K562 (cell line): Measurements from ENCODE around the gene OR10G8. TPM values are rescaled to one million over a fixed set of nuclear protein-coding genes. Genes with fewer than 3 reads are reported as not detected.
A peak's percentile ranks its signal among the peaks of the same experiment; 100 is the strongest.

Source experiments
- ARID1B ChIP-seq: fragments of 450-650 bp; IDR thresholded peaks from 2 replicates; pipeline ENCODE4 v1.6.1; 2016; ENCODE audit warnings: antibody characterized with exemption, mild to moderate bottlenecking, inconsistent platforms
- CBFA2T2 ChIP-seq: fragments of 450-650 bp; conservative IDR thresholded peaks from 2 replicates; pipeline ENCODE4 v1.6.1; 2017; ENCODE audit warnings: mild to moderate bottlenecking
- CCNT2 ChIP-seq: IDR thresholded peaks from 2 replicates; pipeline ENCODE4 v1.6.1; 2011; ENCODE audit warnings: borderline replicate concordance, low read depth, mild to moderate bottlenecking, moderate library complexity, mixed read lengths, low read length; ENCODE audit not compliant: insufficient read length; ENCODE audit errors: extremely low read depth
- ETV5 ChIP-seq: sonication (generic); formaldehyde crosslinking; IDR thresholded peaks from 2 replicates; pipeline ENCODE4 v1.4.0; 2020; ENCODE audit warnings: low read depth, mild to moderate bottlenecking, missing genetic modification reagents
- FOSL1 ChIP-seq: fragments of 200-800 bp; sonication (Bioruptor generic); conservative IDR thresholded peaks from 2 replicates; pipeline ENCODE4 v1.6.1; 2016; ENCODE audit warnings: missing genetic modification characterization, missing compliant biosample characterization
- FOXJ2 ChIP-seq: fragments of 200-800 bp; sonication (Bioruptor generic); IDR thresholded peaks from 2 replicates; pipeline ENCODE4 v1.6.1; 2016; ENCODE audit warnings: missing genetic modification characterization, missing compliant biosample characterization
- HNRNPLL ChIP-seq: fragments of 200-400 bp; formaldehyde crosslinking; IDR thresholded peaks from 2 replicates; pipeline ENCODE4 v1.6.1; 2017; ENCODE audit warnings: low read length, low read depth, mild to moderate bottlenecking; ENCODE audit not compliant: poor library complexity, severe bottlenecking
- ILK ChIP-seq: fragments of 450-650 bp; IDR thresholded peaks from 2 replicates; pipeline ENCODE4 v1.6.1; 2016; ENCODE audit warnings: missing genetic modification characterization, low read depth, mild to moderate bottlenecking, missing compliant biosample characterization, moderate library complexity, borderline replicate concordance
- JUN ChIP-seq, 2 experiments: sonication (generic) in 1 of 2; formaldehyde crosslinking in 1 of 2; IDR thresholded peaks; 2 replicates each; pipeline versions ENCODE4 v1.6.1 to v1.8.0; 2012 to 2022; ENCODE audit warnings: borderline replicate concordance in 2 of 2, mild to moderate bottlenecking in 2 of 2, improper control_type of control experiment in 1 of 2, low read depth in 1 of 2, low read length in 1 of 2, missing genetic modification reagents in 1 of 2
- KLF16 ChIP-seq: IDR thresholded peaks from 2 replicates; pipeline ENCODE4 v1.6.1; 2016; ENCODE audit warnings: antibody characterized with exemption
- LARP7 ChIP-seq: fragments of 450-650 bp; IDR thresholded peaks from 2 replicates; pipeline ENCODE4 v1.6.1; 2016
- MAFG ChIP-seq: fragments of 450-650 bp; conservative IDR thresholded peaks from 2 replicates; pipeline ENCODE4 v1.6.1; 2016; ENCODE audit warnings: missing genetic modification characterization, missing compliant biosample characterization
- MCM7 ChIP-seq, 2 experiments: fragments of 450-650 bp; IDR thresholded peaks; 2 replicates each; pipeline ENCODE4 v1.6.1; 2016 to 2018
- MEIS2 ChIP-seq: fragments of 450-650 bp; IDR thresholded peaks from 2 replicates; pipeline ENCODE4 v1.6.1; 2014; ENCODE audit warnings: mild to moderate bottlenecking; ENCODE audit not compliant: partially characterized antibody
- MTF1 ChIP-seq: fragments of 250-450 bp; sonication (Bioruptor Pico); IDR thresholded peaks from 2 replicates; pipeline ENCODE4 v1.9.0; 2021; ENCODE audit warnings: moderate library complexity, mild to moderate bottlenecking, inconsistent platforms, borderline replicate concordance
- NFYB ChIP-seq: IDR thresholded peaks from 2 replicates; pipeline ENCODE4 v1.6.1; 2011; ENCODE audit warnings: mild to moderate bottlenecking, moderate library complexity; ENCODE audit not compliant: insufficient read length; ENCODE audit errors: extremely low read depth
- POLR3A ChIP-seq: IDR thresholded peaks from 2 replicates; pipeline ENCODE4 v1.6.1; 2011; ENCODE audit warnings: borderline replicate concordance, mild to moderate bottlenecking, moderate library complexity; ENCODE audit not compliant: insufficient read length, insufficient read depth; ENCODE audit errors: extremely low read depth
- PYGO2 ChIP-seq: fragments of 450-650 bp; IDR thresholded peaks from 2 replicates; pipeline ENCODE4 v1.6.1; 2016; ENCODE audit warnings: mild to moderate bottlenecking, missing genetic modification characterization, moderate library complexity, missing compliant biosample characterization
- RFX1 ChIP-seq: fragments of 450-650 bp; IDR thresholded peaks from 2 replicates; pipeline ENCODE4 v1.6.1; 2016; ENCODE audit warnings: mild to moderate bottlenecking, moderate library complexity
- SAFB2 ChIP-seq: fragments of 200-400 bp; formaldehyde crosslinking; IDR thresholded peaks from 2 replicates; pipeline ENCODE4 v1.6.1; 2018; ENCODE audit warnings: borderline replicate concordance, low read length, low read depth, moderate library complexity; ENCODE audit not compliant: severe bottlenecking
- SIN3B ChIP-seq: fragments of 450-650 bp; IDR thresholded peaks from 2 replicates; pipeline ENCODE4 v1.6.1; 2017; ENCODE audit warnings: low read depth, mild to moderate bottlenecking, moderate library complexity
- SOX6 ChIP-seq: fragments of 450-650 bp; IDR thresholded peaks from 2 replicates; pipeline ENCODE4 v1.6.1; 2014; ENCODE audit warnings: mild to moderate bottlenecking
- SRSF3 ChIP-seq: fragments of 200-400 bp; formaldehyde crosslinking; IDR thresholded peaks from 2 replicates; pipeline ENCODE4 v1.6.1; 2016; ENCODE audit warnings: mild to moderate bottlenecking, low read length, moderate library complexity; ENCODE audit not compliant: insufficient read depth
- ZNF41 ChIP-seq: fragments of 250-450 bp; sonication (Bioruptor Pico); conservative IDR thresholded peaks from 2 replicates; pipeline ENCODE4 v1.4.0; 2020; ENCODE audit warnings: mild to moderate bottlenecking
- ZNF431 ChIP-seq: sonication (generic); formaldehyde crosslinking; IDR thresholded peaks from 2 replicates; pipeline ENCODE4 v1.8.0; 2022; ENCODE audit warnings: mild to moderate bottlenecking, missing genetic modification reagents
- polyA plus RNA-seq, 8 experiments: library from polyadenylated mRNA; depleted of rRNA in 4 of 8; stranded (reverse) in 5 of 8; unstranded in 3 of 8; fragments of >200 nt; fragmentation: Nextera tagmentation in 2 of 8; fragmentation: Illumina TruSeq in 1 of 8; extraction: Ambion mirVana in 2 of 8; extraction: Trizol in 1 of 8; gene quantifications; 2 replicates each; pipeline versions ENCODE4 v1.2.1 to v1.2.3, GENCODE V29; 2011 to 2014; ENCODE audit warnings: inconsistent platforms in 1 of 8, missing spikeins in 1 of 8
- total RNA-seq, 7 experiments: library from RNA; depleted of rRNA in 6 of 7; stranded (reverse); fragments of >200 nt in 6 of 7; fragmentation: Illumina TruSeq in 2 of 7; extraction: Trizol in 2 of 7; gene quantifications; 2 replicates each; pipeline versions ENCODE4 v1.2.1 to v1.2.3, GENCODE V29; 2011 to 2021; ENCODE audit warnings: low replicate concordance in 1 of 7
- TF ChIP-seq, protein P1 (sequence below): sonication (generic); formaldehyde crosslinking; IDR thresholded peaks from 2 replicates; pipeline ENCODE4 v1.8.0; 2022; ENCODE audit warnings: mild to moderate bottlenecking, missing genetic modification reagents, borderline replicate concordance
- TF ChIP-seq, protein P2 (sequence below), 2 experiments: fragments of 450-650 bp in 1 of 2; sonication (generic) in 1 of 2; formaldehyde crosslinking in 1 of 2; IDR thresholded peaks in 1 of 2; conservative IDR thresholded peaks in 1 of 2; 2 replicates each; pipeline versions ENCODE4 v1.6.1 to v1.8.1; 2016 to 2023; ENCODE audit warnings: mild to moderate bottlenecking in 2 of 2, moderate library complexity in 2 of 2, inconsistent platforms in 1 of 2, missing genetic modification reagents in 1 of 2

OR10G8 gene
- total and polyA plus RNA-seq, 9 of the 15 experiments (the other 6 are each of a cell fraction or from before 2014, with no cell fraction given), result not detected

DNA sequence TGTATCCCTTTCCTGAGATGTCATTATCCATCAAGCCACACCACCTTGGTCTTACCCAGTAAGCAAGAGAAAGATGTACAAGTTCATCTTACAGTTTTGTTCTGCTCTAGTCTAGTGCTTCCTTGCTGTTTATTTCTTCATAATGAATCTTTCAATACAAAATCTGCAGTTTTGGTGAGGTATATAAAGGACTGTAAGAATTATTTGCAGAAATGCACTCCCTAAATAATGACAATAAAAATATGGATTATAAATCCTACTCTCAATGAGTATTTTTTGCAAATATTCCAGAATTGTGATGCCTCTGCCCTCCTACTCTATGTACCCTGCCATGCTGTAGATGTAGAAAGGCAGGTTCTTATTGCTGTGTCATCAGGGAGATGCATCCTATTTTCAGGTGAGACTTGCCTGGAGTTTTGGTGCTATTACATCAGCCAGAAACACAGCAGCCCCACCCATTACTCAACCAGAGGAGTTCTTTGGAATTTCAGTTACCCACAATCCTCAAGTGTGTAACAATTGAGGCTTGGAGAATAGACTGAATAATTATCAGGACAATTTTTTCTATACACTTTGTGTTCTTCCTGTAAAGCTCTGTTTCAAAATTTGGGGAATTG lies 48.8 kb upstream of the OR10G8 start, which contains the start of gene OR10S1 (continued):
- TF ChIP-seq PYGO2 (no peak), CBFA2T2 (no peak), SRSF3 (no peak), KLF16 (no peak), SIN3B (no peak), ARID1B (no peak), SAFB2 (no peak), MAFG (tag) (no peak), FOSL1 (tag) (no peak), MCM7 (IDR thresholded peaks at IDR 0.05) (no peak), LARP7 (no peak), HNRNPLL (no peak), MTF1 (no peak), ZNF431 (CRISPR knock-in tag) (no peak), JUN (IDR thresholded peaks at IDR 0.05; ENCODE audit: borderline replicate concordance, low read depth, low read length) (no peak), JUN (CRISPR knock-in tag; IDR thresholded peaks at IDR 0.05; ENCODE audit: borderline replicate concordance) (no peak), POLR3A (no peak), ILK (tag) (no peak), FOXJ2 (tag) (no peak), CCNT2 (no peak), ZNF41 (CRISPR knock-in tag) (no peak), NFYB (no peak), RFX1 (no peak), MEIS2 (no peak), ETV5 (CRISPR knock-in tag) (no peak), SOX6 (0 out of 2 replicates have a peak, but pooled peaks have one; percentile 28)
- TF ChIP-seq, protein P1, sequence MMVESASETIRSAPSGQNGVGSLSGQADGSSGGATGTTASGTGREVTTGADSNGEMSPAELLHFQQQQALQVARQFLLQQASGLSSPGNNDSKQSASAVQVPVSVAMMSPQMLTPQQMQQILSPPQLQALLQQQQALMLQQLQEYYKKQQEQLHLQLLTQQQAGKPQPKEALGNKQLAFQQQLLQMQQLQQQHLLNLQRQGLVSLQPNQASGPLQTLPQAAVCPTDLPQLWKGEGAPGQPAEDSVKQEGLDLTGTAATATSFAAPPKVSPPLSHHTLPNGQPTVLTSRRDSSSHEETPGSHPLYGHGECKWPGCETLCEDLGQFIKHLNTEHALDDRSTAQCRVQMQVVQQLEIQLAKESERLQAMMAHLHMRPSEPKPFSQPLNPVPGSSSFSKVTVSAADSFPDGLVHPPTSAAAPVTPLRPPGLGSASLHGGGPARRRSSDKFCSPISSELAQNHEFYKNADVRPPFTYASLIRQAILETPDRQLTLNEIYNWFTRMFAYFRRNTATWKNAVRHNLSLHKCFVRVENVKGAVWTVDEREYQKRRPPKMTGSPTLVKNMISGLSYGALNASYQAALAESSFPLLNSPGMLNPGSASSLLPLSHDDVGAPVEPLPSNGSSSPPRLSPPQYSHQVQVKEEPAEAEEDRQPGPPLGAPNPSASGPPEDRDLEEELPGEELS (CRISPR knock-in tag), result no peak
- TF ChIP-seq, protein P2, sequence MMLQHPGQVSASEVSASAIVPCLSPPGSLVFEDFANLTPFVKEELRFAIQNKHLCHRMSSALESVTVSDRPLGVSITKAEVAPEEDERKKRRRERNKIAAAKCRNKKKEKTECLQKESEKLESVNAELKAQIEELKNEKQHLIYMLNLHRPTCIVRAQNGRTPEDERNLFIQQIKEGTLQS (IDR thresholded peaks at IDR 0.05), result peak; percentile 38; the same call in 1 of the 2 replicates
- TF ChIP-seq, protein P2 (CRISPR knock-in tag; conservative IDR thresholded peaks at IDR 0.05), result no peak
